Smooth muscle cell (in vitro differentiated cells): ENCODE measurements around the gene COX8A. TPM values are rescaled to one million over a fixed set of nuclear protein-coding genes. Genes with fewer than 3 reads are reported as not detected.

Experiments
- DNase-seq: peaks from one replicate; lab custom pipeline; 2025; ENCODE audit not compliant: unreplicated experiment; lab: John Stamatoyannopoulos, UW
- H2AFZ ChIP-seq: fragments of 200-600 bp; sonication (generic); 2 replicates; pipeline ENCODE4 v1.6.0; 2016; ENCODE audit warnings: antibody characterized with exemption, low read depth, mild to moderate bottlenecking
- H3F3A ChIP-seq: fragments of 200-600 bp; sonication (generic); 2 replicates; pipeline ENCODE4 v1.6.0; 2017; ENCODE audit warnings: antibody characterized with exemption, low read depth
- H3K27ac ChIP-seq: fragments of 200-600 bp; sonication (generic); 2 replicates; pipeline ENCODE4 v1.5.1; 2016; ENCODE audit warnings: low read depth, mild to moderate bottlenecking
- H3K27me3 ChIP-seq: fragments of 200-600 bp; sonication (generic); 2 replicates; pipeline ENCODE4 v1.6.1; 2016; ENCODE audit warnings: low read depth, mild to moderate bottlenecking
- H3K36me3 ChIP-seq: fragments of 200-600 bp; sonication (generic); 2 replicates; pipeline ENCODE4 v1.5.1; 2016; ENCODE audit warnings: low read depth
- H3K4me1 ChIP-seq: fragments of 200-600 bp; sonication (generic); 2 replicates; pipeline ENCODE4 v1.5.1; 2016; ENCODE audit warnings: low read depth
- H3K4me2 ChIP-seq: fragments of 200-600 bp; sonication (generic); 2 replicates; pipeline ENCODE4 v1.6.0; 2016; ENCODE audit warnings: mild to moderate bottlenecking
- H3K4me3 ChIP-seq: fragments of 200-600 bp; sonication (generic); 2 replicates; pipeline ENCODE4 v1.5.1; 2016; ENCODE audit warnings: mild to moderate bottlenecking
- H3K79me2 ChIP-seq: fragments of 200-600 bp; sonication (generic); 2 replicates; pipeline ENCODE4 v1.6.0; 2016; ENCODE audit warnings: low read depth, mild to moderate bottlenecking
- H3K9ac ChIP-seq: fragments of 200-600 bp; sonication (generic); 2 replicates; pipeline ENCODE4 v1.6.0; 2016; ENCODE audit warnings: low read depth
- H3K9me3 ChIP-seq: fragments of 200-600 bp; sonication (generic); replicated peaks from 2 replicates; pipeline ENCODE4 v1.5.1; 2016; ENCODE audit warnings: low read depth
- H4K20me1 ChIP-seq: fragments of 200-600 bp; sonication (generic); 2 replicates; pipeline ENCODE4 v1.6.0; 2016; ENCODE audit warnings: low read depth
- WGBS: methylation state at CpG from one replicate; pipeline ENCODE4 v1.1.7; 2016; ENCODE audit warnings: low lambda C conversion rate; 5-methylcytosine and 5-hydroxymethylcytosine counted together
- polyA plus RNA-seq: library from polyadenylated mRNA; unstranded; fragments of >200 nt; fragmentation: Nextera tagmentation; extraction: Ambion mirVana; gene quantifications from 2 replicates; pipeline ENCODE4 v1.2.1, GENCODE V29; 2016
- total RNA-seq: library from RNA; depleted of rRNA; stranded (reverse); fragments of >200 nt; gene quantifications from 2 replicates; pipeline ENCODE4 v1.2.3, GENCODE V29; 2014
- TF ChIP-seq, protein P1 (sequence below): fragments of 200-600 bp; sonication (generic); IDR thresholded peaks from 2 replicates; pipeline ENCODE4 v1.5.1; 2017; ENCODE audit warnings: borderline replicate concordance, mild to moderate bottlenecking, antibody characterized with exemption; ENCODE audit not compliant: insufficient read depth, poor library complexity, severe bottlenecking

COX8A gene
- total and polyA plus RNA-seq, 2 experiments from 2014 or later, result 534 to 551 TPM

DNA sequence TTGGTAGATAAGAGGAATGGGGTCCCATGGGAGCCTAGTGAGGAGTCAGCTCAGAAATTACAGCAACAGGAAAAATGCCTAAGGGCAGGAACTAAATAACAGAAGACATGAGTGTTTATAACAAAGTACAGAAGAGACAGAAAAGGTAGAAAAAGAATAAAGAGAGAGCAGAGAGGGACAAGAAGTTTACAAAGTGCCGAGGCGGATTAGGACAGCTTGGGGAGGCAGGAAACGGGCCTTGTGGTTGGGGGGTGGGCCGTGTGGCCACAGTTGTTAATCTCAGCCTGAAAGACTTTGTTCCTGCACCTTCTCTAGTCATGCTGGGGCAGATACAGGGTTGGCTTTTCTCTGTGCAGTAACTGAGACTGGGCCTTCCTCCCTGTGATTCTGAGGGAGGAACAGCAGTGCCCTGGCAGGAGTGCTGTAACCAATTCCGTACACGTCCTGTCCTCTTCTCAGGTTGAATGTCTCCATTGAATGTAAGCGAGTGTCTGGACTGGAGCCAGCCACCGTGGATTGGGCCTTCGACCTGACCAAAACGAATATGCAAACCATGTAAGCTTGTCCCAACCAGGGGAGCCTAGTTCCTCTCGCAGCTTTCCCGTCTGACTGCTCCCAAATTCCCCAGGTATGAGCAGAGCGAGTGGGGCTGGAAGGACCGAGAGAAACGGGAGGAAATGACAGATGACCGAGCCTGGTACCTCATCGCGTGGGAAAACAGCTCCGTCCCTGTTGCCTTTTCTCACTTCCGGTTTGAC lies 22.5 kb upstream of the COX8A start:
- 76% methylated on average over 20 of the region's 20 CpGs for WGBS
- no peak overlapping the region for H3K4me2 ChIP-seq
- H4K20me1 ChIP-seq, result no peaks in the 10 kb centered on the region
- no peak overlapping the region for H3K9ac ChIP-seq
- no peak overlapping the region for H2AFZ ChIP-seq
- no peak overlapping the region for H3K27ac ChIP-seq
- no peaks in the 10 kb centered on the region for H3F3A ChIP-seq
- no peaks in the 10 kb centered on the region for H3K4me1 ChIP-seq
- H3K79me2 ChIP-seq, result no peaks in the 10 kb centered on the region
- no peaks in the 10 kb centered on the region for H3K9me3 ChIP-seq
- no peaks in the 10 kb centered on the region for H3K36me3 ChIP-seq
- no peak for DNase-seq
- TF ChIP-seq, protein P1, sequence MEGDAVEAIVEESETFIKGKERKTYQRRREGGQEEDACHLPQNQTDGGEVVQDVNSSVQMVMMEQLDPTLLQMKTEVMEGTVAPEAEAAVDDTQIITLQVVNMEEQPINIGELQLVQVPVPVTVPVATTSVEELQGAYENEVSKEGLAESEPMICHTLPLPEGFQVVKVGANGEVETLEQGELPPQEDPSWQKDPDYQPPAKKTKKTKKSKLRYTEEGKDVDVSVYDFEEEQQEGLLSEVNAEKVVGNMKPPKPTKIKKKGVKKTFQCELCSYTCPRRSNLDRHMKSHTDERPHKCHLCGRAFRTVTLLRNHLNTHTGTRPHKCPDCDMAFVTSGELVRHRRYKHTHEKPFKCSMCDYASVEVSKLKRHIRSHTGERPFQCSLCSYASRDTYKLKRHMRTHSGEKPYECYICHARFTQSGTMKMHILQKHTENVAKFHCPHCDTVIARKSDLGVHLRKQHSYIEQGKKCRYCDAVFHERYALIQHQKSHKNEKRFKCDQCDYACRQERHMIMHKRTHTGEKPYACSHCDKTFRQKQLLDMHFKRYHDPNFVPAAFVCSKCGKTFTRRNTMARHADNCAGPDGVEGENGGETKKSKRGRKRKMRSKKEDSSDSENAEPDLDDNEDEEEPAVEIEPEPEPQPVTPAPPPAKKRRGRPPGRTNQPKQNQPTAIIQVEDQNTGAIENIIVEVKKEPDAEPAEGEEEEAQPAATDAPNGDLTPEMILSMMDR, result no peak
- H3K4me3 ChIP-seq, result no peak overlapping the region
- H3K27me3 ChIP-seq, result no peaks in the 10 kb centered on the region

DNA sequence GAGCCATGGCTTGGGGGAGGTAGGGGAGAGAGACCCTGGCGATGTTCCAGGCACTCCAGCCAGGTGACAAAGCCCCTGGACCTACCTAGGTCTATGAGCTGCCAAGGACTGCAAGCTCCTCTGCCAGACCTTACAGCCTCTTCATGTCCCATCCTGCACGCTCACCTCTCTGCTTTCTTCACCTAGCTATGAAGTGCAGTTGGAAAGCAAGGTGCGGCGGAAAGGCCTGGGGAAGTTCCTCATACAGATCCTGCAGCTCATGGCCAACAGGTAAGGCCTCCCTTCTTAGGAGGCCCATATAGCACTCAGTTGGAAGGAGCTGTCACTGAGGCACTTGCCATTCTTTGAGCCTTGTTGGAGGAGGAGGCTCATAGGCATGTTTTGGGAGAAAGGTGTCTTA lies 21.9 kb upstream of the COX8A start:
- TF ChIP-seq, protein P1, result no peak
- Histone ChIP-seq H3K4me2 (no peak overlapping the region), H3K9ac (no peak overlapping the region), H3K36me3 (no peaks in the 10 kb centered on the region), H4K20me1 (no peaks in the 10 kb centered on the region), H3K27ac (no peak overlapping the region), H3K79me2 (no peaks in the 10 kb centered on the region), H3K4me1 (no peaks in the 10 kb centered on the region), H3K27me3 (no peaks in the 10 kb centered on the region), H3K9me3 (no peaks in the 10 kb centered on the region), H2AFZ (no peak overlapping the region), H3K4me3 (no peak overlapping the region), H3F3A (no peaks in the 10 kb centered on the region)
- no peak for DNase-seq
- 98% methylated on average over 4 of the region's 4 CpGs for WGBS

DNA sequence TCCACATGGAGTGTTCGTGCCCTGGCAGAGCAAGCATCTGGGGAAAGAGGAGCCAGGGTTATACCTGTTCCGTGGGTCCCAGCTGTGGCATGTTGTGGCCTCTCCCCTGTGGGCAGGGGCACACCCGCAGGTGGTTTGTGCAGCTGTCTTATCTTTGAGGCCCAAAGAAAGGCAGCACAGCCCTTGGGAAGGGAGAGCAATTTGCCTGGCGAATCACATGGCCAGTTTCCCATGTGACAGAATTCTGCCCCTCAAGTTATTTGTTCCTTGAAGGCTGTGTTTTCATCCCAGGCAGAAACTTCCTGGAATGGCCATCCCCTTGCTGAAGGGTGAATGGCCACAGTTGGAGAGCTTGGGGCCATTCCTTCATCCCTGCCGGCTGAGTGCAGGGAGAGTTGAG lies 16.4 kb upstream of the COX8A start:
- Histone ChIP-seq H3F3A (no peaks in the 10 kb centered on the region), H3K27me3 (no peaks in the 10 kb centered on the region), H4K20me1 (no peaks in the 10 kb centered on the region), H3K9me3 (no peaks in the 10 kb centered on the region), H2AFZ (no peak overlapping the region), H3K79me2 (no peaks in the 10 kb centered on the region), H3K4me1 (no peaks in the 10 kb centered on the region), H3K9ac (no peak overlapping the region), H3K27ac (no peak overlapping the region), H3K4me3 (no peak overlapping the region), H3K4me2 (no peak overlapping the region), H3K36me3 (no peaks in the 10 kb centered on the region)
- TF ChIP-seq, protein P1, result no peak
- WGBS, result 97% methylated on average over 5 of the region's 5 CpGs
- DNase-seq, result no peak
